Measurements from ENCODE around the gene MT1M.
A peak's percentile ranks its signal among the peaks of the same experiment; 100 is the strongest.
"Not testable (repeated sequence)": the region's sequence is repeated elsewhere in the genome, so short reads cannot be mapped to it uniquely, and the experiment has no call there.

The MT1M gene

DNA sequence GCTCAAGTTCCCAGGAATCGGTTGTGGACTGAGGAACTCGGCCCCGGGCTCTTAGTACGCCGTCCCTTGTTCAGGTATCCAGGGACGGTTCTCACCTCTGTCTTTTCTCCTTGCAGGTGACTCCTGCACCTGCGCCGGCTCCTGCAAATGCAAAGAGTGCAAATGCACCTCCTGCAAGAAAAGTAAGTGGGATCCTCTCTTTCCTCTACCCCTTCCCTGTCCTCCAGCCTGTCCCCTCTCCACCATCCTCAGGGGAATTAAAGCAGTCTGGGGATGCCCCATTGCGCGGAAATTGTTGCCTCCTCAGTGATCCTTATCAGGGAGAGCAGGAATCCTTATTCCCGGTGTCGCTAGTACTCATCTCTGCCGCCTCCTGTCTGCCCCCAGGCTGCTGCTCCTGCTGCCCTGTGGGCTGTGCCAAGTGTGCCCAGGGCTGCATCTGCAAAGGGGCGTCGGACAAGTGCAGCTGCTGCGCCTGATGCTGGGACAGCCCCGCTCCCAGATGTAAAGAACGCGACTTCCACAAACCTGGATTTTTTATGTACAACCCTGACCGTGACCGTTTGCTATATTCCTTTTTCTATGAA is 23.5 kb upstream of the MT1M start:
- no peak for DNase-seq

DNA sequence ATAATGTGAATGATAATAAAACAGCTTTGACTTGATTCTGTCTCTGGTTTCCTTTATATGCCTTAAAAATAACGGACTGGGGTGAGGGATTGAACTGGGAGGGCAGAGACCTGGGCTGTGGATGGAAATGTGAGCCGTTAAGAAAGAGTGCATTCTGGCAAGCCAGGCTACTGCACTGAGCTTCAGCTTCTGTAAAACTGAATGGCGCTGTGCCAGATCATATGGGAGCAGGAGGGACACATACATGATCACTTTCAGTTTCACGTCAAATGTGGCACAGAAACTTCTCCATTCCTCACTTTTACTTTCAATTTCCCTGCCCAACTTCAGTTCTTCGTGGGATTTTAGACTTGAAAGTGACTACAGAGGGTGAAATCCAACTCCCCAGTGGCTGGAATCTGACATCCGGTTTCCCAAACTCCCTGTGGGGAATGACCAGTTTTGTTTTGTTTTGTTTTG is 23.0 kb upstream of the MT1M start:
- peak; percentile 87 to 90 for DNase-seq

DNA sequence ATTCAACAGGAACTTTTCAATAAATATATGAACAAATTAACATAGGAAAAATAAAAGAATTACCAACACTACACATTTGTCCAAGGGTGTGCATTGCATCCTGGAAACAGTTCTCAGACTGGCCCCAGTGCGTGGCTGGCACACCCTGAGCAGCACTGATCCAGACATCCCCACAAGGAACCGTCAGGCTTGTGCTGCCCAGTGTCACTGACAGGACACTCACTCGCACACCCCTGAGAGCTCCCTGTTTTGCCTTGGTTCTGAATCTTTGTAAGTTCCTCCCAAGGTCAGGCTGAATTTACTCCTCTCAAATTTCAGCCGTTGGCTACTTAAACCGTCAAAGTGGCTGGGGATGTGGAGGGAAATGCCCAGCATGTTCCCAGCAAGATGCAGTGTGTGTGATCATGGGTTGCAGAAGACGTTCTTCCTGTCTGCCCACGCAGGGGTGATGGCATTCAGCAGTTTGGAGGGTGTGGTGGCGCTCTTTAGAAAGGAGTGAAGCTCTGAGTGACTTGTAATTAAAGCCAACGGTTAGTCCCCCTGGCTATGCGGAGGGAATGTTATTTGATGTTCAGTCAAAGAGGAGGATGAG is 22.3 kb upstream of the MT1M start:
- DNase-seq, result peak; percentile 73 to 74

DNA sequence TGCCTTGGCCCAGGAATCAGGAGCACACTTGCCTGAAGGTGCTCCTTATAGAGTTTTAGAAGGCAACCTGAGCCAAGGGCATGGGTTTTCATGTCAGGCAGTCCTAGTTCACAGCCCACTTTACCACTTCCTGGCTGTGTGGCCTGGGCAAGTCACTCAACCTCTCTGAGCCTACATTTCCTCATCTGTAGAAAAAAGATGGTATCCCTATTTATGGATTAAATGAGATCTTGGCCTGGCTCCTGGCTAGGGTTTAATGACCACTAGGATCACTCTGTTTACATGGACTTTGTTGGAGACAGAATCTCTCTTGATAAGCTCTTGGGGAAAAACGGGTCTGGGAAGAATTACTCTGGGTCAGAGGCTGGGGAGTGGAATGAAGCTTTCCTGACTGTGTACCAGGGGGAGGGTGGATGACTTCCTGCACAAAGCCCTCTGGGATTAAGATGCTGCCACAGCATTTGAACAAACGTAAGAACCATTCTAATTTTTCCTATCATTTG is 21.8 kb upstream of the MT1M start:
- DNase-seq, result no peak

DNA sequence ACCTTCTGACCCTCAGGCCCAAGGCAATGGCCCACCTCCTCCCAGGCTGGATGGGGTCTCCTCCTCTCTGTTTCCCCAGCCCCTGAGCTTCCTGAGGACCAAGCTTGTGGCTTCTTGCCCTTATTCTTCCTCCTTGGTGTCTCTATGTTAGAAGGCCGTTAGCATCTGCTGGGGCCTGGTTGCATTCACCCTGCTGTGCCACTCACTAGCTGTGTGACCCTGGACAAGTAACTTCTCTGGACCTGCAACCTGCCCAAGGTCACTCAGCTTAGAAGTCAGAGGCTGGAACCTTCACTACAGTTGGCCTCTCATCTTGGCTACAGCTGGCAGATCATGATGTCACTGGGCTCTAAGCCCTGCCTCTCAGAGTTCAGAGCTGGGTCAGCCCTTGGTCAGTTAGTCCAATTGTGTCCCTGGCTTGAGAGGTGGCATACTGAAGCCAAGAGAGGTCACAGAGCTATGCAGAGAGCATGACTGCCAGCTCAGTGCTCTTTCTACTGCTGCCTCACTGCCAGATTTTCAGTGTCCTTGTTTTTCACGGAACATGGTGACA is 21.1 kb upstream of the MT1M start:
- DNase-seq, result no peak

DNA sequence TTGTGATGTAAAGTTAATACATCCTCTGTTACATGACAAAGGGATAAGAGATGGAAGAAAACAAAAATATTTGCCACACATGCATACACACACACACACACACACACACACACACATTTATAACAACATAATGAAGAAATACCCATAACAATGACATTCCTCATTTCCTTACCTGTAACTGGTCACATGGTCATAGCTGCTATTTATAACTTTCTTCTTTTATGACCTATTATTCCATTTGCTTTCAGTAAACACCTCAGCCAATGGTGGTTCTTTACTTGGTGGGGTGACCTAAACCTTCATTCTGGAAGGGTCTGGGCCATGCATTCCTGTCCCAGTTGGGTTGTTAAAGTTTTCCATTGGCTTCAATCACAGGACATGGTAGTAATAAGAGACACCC is 18.8 kb upstream of the MT1M start:
- no peak for DNase-seq

DNA sequence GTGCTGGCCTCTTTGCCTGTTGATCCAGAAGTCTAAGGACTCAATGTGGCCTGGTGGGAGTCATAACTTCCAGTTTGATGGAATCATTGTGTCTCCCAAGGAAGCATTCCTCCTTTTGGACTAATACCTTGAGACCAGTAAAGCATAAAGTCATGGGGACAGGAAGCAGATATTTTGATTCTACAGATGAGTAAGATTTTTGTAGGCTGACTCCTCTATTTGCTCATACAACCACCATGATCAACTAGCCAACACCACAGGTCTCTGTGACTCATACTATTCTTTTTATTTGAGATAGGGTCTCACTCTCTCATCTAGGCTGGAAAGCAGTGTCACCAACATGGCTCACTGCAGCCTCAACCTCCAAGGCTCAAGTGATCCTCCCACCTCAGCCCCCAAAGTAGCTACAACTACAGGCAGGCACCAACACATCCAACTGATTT is 17.9 kb upstream of the MT1M start:
- no peak for DNase-seq

DNA sequence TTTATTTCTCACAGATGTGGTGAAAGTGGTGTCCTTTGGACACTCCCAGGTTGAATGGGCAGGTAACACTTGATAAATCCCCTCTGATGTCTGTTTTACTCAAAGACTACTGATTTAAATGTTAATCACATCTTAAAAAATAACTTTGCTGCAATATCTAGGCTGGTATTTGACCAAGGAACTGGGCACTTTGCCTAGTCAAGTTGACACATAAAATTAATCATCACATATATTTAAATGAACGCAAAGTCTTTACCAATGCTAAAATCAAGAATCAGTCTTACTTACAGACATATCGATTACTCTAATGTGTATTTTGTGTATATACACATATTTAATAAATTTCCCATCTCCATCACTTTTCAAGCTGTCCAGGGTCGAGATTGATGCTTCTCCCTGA is 17.1 kb upstream of the MT1M start:
- no peak for DNase-seq

DNA sequence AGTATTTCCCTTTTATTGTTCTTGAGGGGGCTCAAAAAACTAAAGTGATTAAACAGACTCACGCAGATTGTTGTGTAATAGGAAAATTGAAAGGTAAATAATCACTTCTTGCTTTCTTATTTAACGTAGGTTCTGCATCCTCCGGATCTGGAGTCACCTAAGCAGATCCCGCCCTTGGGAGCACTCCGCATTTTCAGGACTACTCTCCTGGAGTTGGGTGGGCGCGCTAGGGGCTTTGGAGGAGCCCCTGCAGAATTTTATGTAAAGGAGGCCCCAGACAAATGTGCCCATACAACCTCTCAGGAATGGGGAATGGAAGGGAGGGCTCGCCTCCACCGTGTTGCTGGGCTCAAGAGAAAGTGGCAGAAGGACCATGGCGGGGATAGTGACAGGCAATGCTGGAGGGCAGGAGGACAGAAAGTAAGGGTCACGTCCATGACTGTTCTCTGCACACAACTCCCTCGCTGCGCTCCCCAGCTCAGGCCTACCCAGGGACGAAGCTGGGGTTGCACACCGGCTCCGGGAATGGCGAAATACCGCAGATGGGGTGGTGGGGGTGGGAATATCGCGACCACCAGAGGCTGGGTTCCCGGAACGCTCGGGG is 15.7 kb upstream of the MT1M start:
- no peak for DNase-seq

DNA sequence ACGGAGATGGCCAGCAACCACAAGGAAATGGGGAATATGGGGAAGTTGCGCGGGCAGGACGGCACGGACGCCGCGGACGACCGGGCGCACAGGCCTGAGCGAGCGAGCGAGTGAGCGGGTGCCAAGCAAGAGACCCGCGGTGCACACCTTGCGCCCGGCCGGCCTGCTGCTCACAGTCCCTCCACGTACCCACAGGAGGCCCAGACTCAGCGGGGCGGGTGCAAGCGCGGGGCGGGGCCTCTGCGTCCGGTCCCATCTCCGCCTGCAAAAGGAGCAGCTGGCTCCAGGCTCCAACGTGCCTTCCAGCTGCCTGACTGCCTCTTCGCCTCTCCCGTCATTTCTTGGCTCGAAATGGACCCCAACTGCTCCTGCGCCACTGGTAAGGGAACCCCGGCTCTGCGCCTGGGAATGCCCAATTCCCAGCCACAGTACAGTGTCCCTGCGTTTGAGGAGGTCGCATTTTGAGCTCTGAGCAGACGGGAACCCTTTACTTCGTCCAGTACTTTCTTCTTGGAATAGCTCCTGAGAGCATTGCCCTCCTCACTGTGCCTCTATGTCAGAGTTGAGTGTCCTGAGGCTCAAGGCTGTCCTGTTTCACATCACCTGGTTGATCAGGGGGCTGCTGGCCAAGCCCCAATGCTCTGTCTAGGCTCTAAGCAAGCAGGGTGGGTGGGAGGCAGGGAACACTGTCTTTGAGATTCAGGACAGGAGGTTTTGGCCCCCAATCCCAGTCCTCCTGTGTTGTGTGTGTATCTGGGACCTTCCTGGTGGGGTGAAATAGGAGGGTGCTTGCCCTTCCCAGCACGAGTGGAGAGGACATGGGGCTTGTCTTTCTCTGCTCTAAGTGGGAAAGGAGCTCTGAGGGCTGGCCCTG is 15.0 kb upstream of the MT1M start:
- no peak for DNase-seq

DNA sequence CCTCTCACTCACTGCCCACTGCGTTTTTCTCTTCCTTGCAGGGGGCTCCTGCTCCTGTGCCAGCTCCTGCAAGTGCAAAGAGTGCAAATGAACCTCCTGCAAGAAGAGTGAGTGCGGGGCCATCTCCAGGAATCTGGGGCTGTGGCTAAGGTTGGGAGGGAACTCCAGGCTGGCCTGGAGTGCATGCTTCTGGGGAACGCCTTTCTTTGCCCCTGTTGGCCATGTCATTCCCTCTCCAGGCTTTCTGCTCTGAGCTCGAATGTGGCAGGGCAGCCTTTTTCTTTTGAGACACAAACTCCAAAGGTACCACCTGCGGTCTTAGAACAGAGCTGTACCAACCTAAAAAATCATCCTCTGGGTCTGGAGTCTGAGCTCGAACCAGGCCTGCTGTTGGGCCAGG is 14.3 kb upstream of the MT1M start:
- no peak for DNase-seq

DNA sequence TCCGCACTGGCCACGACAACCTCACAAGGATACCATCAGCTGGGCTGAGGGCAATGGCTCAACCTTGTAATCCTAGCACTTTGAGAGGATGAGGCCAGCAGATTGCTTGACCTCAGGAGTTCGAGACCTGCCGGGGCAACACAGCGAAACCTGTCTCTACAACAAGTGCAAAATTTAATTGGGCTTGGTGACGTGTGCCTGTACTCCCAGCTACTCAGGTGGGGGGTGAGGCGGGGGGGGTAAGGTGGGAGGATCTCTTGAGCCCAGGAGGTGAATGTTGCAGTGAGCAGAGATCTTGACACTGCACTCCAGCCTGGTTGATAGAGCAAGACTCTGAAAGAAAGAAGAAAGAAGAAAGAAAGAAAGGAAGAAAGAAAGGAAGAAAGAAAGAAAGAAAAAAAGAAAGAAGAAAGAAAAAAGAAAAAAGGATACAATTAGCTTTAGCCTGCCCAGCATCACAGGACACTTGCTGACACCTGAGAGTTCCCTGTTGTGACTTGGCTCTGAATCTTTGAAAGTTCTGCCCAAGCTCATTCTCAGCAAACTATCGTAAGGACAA is 12.0 kb upstream of the MT1M start:
- DNase-seq, result no peak

DNA sequence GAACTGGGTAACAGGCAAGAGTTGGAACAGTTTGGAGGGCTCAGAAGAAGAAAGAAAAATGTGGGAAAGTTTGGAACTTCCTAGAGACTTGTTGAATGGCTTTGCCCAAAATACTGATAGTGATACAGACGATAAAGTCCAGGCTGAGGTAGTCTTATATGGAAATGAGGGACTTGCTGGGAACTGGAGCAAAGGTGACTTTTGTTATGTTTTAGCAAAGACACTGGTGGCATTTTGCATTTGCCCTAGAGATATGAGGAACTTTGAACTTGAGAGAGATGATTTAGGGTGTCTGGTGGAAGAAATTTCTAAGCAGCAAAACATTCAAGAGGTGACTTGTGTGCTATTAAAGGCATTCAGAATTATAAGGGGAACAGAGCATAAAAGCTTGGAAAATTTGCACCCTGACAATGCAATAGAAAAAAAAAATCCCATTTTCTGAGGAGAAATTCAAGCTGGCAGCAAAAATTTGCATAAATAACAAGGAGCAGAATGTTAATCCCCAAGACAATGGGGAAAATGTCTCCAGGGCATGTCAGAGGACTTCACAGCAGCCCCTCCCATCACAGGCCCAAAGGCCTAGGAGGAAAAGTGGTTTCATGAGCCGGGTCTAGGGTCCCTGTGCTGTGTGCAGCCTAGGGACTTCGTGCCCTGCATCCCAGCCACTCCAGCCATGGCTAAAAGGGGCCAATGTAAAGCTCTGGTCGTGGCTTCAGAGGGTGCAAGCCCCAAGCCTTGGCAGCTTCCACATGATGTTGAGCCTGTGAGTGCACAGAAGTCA is 10.6 kb upstream of the MT1M start:
- not testable (repeated sequence) for DNase-seq

DNA sequence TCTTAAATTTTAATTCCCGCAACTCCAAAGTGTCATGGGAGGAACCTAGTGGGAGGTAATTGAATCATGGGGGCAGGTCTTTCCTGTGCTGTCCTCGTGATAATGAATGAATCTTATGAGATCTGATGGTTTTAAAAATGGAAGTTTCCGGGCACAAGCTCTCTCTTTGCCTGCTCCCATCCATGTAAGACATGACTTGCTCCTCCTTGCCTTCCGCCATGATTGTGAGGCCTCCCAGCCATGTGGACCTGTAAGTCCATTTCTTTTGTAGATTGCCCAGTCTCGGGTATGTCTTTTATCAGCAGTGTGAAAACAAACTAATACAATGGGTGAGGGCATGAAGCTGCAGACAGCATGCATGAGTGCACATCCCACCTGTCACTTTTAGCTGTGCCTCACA is 9.3 kb upstream of the MT1M start:
- not testable (repeated sequence) for DNase-seq

DNA sequence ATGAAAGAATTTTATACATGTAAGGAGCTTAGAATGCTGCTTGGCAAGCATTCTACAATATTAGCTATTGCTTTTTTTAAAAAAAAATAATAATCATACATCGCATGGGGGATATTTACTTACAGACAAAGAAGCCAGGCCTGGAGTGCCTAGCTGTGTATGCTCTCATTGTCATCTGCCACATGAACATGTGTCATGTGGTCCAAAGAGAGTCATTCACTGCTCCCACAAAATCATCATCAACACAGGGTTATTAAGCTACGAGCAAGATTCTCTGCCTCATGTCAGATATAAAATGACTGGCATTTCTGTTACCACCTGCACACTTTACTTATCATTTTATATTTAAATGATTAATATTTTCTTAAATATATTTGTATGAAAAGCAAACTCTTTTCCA is 8.8 kb upstream of the MT1M start:
- no peak for DNase-seq

DNA sequence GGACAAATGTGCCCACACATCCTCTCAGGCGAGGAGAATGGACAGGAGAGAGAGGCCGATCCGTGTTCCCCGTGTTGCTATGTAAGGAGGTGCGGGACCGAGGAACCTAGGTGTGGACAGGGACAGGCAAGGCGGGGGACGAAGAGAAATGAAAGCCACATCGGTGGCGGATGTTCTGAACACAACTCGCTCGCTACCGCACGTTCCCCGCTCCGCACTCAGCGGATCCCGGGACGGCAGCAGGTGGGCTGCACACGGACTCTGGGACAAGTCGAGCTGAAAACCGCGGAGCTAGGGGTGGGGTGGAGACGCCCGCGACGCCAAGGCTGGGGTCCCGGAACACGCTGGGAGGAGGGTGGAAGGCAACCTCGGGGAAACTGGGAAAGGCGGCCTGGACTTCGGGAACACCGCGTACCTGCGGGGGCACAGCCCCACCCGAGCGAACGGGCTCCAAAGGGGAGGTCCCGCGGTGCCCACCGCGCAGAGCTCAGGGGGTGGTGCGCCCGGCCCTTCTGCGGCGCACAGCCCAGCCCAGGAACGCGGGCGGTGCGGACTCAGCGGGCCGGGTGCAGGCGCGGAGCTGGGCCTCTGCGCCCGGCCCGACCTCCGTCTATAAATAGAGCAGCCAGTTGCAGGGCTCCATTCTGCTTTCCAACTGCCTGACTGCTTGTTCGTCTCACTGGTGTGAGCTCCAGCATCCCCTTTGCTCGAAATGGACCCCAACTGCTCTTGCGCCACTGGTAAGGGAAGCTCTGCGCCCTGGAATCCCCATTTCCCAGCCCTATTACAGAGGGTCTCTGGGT is 7.1 kb upstream of the MT1M start, which contains the start of gene MT1E:
Gene MT1E (plus strand): TSS at position 642 of the 803 bp plus-strand sequence. CDS start 71 bp downstream, at position 713.
- DNase-seq, result peak; percentile 44 to 52

DNA sequence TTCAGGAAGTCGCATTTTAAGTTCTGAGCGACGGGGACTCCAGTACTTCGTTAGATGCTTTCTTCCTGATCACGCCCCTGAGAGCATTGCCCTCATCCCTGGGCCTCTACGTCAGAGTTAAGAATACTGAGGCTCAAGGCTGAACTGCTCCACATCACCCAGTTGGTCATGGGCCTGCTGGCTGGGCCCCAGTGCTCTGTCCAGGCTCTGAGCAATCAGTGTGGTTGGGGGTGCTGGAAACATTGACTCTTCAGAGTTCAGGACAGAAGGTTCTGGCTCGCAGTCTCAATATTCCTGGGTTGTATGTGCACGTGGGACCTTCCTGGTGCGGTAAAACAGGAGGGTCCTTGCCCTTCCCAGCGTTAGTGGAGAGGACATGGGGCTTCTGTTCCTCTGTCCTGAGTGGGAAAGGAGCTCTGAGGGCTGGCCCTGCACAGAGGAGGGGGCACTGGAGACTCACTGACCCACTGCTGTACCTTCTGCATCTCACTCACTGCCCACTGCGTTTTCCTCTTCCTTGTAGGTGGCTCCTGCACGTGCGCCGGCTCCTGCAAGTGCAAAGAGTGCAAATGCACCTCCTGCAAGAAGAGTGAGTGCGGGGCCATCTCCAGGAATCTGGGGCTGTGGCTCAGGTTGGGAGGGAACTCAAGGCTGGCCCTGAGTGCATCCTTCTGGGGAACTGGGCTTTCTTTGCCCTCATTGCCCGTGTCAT is 6.4 kb upstream of the MT1M start:
- no peak for DNase-seq

DNA sequence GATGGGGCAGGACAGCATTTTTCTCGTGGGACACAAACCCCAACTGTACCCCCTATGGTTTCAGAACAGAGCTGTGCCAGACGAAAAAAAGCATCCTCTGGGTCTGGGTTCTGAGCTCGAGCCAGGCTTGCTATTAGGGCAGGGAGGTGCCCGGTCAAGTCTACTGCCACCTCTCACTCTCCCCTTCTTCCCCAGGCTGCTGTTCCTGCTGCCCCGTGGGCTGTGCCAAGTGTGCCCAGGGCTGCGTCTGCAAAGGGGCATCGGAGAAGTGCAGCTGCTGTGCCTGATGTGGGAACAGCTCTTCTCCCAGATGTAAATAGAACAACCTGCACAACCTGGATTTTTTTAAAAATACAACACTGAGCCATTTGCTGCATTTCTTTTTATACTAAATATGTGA is 5.8 kb upstream of the MT1M start:
- DNase-seq, result no peak

DNA sequence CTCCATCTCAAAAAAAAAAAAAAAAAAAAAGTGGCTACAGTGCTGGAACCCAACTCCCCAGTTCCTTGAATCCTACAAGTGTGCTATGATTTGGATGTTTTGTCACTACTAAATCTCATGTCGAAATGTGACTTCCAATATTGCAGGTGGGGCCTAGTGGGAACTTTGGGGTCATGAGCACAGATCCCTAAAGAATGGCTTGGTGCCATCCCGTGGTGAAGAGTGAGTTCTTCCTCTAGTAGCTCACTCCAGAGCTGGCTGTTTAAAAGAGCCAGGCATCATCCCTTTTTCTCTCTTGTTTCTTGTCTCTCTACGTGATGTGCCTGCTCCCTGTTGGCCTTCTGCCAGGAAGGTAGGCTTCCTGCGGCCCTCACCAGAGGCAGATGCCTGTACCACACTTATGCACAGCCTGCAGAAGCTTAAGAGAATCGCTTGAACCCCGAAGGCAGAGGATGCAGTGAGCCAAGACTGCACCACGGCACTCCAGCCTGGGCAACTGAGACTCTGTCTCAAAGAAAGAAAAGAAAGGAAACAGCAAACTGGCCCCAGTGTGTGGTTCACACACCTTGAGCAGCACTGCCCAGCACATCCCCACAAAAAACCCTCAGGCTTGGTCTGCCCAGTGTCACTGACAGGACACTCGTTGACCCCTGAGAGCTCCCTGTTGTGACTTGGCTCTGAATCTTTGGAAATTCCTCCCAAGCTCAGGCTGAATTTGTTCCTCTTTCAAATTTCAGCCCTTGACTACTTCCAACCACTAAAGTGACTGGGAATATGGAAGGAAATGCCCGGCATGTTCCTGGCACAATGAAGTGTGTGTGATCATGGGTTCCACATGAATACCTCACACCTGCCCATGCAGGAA is 3.7 kb upstream of the MT1M start:
- DNase-seq, result no peak

Measured in AML-193 (cell line).